Progenitor cell of endocrine pancreas (in vitro differentiated cells): Measurements from ENCODE around the gene HNRNPA2B1. TPM values are rescaled to one million over a fixed set of nuclear protein-coding genes. Genes with fewer than 3 reads are reported as not detected.

Experiments used
- DNase-seq: peaks from one replicate; pipeline ENCODE4 v3.0.0; 2021; ENCODE audit warnings: low spot score; ENCODE audit not compliant: unreplicated experiment
- H3K27ac Mint-ChIP-seq: 2 replicates; pipeline ENCODE4 v1.8.0; 2021; ENCODE audit warnings: mild to moderate bottlenecking, moderate library complexity, mixed read lengths
- H3K27me3 Mint-ChIP-seq: 2 replicates; pipeline ENCODE4 v1.8.0; 2021; ENCODE audit warnings: mixed read lengths
- H3K36me3 Mint-ChIP-seq: 2 replicates; pipeline ENCODE4 v1.8.0; 2022; ENCODE audit warnings: mixed read lengths; ENCODE audit not compliant: insufficient read depth
- H3K4me1 Mint-ChIP-seq: 2 replicates; pipeline ENCODE4 v1.8.0; 2021; ENCODE audit warnings: low read depth, mixed read lengths
- H3K4me3 Mint-ChIP-seq: 2 replicates; pipeline ENCODE4 v1.8.0; 2021; ENCODE audit warnings: low read depth, mild to moderate bottlenecking, moderate library complexity, mixed read lengths
- H3K9me3 Mint-ChIP-seq: 2 replicates; pipeline ENCODE4 v1.8.0; 2021; ENCODE audit warnings: low read depth, mixed read lengths
- total RNA-seq: library from RNA; stranded (reverse); gene quantifications from 2 replicates; pipeline ENCODE4 v1.2.1, GENCODE V29; 2021
- TF ChIP-seq, protein P1 (sequence below): fragments of 200-600 bp; sonication (generic); IDR thresholded peaks from one replicate; pipeline ENCODE4 v1.5.0; 2021; ENCODE audit warnings: antibody characterized with exemption, mild to moderate bottlenecking; ENCODE audit not compliant: unreplicated experiment

Gene HNRNPA2B1
- total RNA-seq, 1 donor from 2014 or later: 984 TPM

DNA sequence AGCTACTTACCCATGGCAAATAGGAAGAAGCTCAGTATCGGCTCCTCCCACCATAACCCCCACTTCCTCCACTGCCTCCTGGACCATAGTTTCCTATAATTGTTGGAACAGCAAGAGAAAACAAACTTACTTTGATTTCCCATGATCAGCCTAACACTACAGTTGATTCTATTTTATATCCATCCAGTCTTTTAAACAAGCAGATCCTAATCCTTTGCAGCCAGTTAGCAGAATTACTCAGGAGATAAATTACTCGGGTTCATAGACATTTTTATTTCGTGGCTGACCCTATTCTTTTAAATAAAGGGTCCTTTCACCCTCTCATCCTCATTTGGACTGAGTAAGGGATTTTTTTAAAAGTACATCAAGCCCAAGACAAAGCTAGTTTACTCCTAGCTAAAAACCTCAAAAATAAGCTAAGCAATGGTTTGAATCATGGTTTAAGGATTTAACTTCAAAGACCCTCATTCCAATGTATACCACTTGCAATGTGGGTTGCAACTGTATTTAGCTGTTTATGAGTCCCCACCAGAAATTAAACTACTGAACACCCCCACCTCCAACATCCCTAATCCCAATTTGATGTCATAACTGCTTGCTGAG lies 8.0 kb downstream of the HNRNPA2B1 start:
- Mint-ChIP-seq H3K4me1 (peaks cover 50% of the 10 kb centered on the region), H3K4me3 (no peak overlapping the region), H3K36me3 (peaks cover 73% of the 10 kb centered on the region), H3K9me3 (no peaks in the 10 kb centered on the region), H3K27me3 (no peaks in the 10 kb centered on the region), H3K27ac (peak overlapping the region; percentile 93)
- TF ChIP-seq, protein P1, sequence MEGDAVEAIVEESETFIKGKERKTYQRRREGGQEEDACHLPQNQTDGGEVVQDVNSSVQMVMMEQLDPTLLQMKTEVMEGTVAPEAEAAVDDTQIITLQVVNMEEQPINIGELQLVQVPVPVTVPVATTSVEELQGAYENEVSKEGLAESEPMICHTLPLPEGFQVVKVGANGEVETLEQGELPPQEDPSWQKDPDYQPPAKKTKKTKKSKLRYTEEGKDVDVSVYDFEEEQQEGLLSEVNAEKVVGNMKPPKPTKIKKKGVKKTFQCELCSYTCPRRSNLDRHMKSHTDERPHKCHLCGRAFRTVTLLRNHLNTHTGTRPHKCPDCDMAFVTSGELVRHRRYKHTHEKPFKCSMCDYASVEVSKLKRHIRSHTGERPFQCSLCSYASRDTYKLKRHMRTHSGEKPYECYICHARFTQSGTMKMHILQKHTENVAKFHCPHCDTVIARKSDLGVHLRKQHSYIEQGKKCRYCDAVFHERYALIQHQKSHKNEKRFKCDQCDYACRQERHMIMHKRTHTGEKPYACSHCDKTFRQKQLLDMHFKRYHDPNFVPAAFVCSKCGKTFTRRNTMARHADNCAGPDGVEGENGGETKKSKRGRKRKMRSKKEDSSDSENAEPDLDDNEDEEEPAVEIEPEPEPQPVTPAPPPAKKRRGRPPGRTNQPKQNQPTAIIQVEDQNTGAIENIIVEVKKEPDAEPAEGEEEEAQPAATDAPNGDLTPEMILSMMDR: no peak
- DNase-seq: no peak

DNA sequence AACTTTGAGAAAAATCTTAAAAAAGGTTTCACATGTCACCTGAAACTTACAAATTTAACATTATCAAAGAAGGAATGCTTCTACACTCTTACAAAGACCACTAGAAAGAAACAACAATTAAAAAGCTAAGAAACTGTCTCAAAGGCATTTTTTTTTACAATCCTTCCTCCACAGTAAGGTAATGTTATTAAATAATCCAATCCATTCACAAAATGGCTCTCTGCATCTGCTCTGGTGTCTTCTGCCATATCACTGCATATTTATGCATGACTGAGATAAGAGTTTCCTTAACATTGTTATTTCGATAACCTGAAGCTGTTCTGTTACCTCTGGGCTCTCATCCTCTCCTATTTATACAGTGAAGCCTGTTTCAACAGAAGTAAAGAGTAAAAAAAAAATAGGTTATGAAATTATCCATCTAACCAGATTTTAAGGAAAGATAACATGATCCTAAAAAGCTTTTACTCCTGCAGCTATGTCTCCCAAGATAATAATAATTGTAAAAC lies 8.5 kb downstream of the HNRNPA2B1 start:
- H3K4me3 Mint-ChIP-seq: no peak overlapping the region
- no peaks in the 10 kb centered on the region for H3K9me3 Mint-ChIP-seq
- H3K27me3 Mint-ChIP-seq: no peaks in the 10 kb centered on the region
- DNase-seq: no peak
- H3K4me1 Mint-ChIP-seq: peaks cover 45% of the 10 kb centered on the region
- TF ChIP-seq, protein P1: no peak
- H3K27ac Mint-ChIP-seq: peak overlapping the region; percentile 93
- H3K36me3 Mint-ChIP-seq: peaks cover 71% of the 10 kb centered on the region

DNA sequence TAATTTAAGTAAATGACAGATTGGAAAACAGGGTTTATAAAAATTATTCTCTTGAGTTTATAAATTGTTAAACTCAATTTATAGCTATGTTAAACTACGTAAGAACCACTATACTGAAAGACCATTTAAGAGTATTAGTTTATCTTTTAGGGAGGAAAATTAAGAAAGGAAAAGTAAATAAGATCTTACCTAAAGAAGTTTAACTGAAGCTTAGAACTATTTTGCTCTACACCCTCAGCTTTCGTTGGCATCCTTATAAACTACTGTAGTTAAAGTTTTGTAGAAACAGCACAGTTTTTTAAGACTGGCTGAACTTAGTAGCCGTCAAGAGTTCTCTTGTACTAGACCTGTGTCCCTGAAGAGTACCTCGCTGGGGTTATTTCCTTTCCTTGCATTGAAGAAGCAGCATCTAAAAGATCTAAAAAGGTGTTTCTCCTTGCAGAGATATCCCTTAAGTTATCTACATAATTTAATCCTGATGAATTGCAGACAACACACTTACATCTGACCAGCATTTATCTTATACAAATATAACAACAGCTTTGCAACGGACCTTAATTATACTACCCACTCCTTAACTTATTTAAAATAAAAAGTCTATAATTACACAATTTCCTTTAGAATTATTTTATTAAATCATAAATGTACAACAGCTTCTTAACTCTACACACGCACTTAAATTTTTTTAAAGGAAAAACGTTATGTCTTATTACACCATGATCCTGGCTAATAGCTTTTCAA lies 9.1 kb downstream of the HNRNPA2B1 start:
- Mint-ChIP-seq H3K4me1 (peaks cover 41% of the 10 kb centered on the region), H3K27me3 (no peaks in the 10 kb centered on the region), H3K4me3 (no peak overlapping the region), H3K36me3 (peaks cover 67% of the 10 kb centered on the region), H3K9me3 (no peaks in the 10 kb centered on the region), H3K27ac (peak overlapping the region; percentile 81)
- DNase-seq: no peak
- TF ChIP-seq, protein P1: no peak

DNA sequence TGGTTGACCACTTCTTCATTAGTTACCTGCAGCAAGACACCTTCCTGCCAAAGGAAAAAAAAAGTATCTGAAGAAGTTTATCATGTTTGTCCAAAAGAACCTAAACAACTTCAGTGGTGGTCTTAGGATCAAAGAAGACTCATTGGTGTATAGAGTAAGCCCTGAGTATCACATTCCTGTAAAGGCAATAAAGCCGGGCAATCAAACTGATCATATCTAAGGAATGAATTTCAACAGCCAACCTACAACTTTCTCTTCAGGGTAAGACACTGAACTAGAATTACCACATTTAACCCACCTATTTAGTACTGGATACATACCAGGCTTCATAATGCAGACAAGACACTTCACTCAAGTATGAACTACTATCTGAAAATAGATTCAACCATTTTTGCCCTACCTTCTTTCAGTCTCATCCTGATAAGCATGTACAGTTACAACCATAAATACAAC lies 10.1 kb downstream of the HNRNPA2B1 start:
- peaks cover 34% of the 10 kb centered on the region for H3K4me1 Mint-ChIP-seq
- no peak for DNase-seq
- H3K27ac Mint-ChIP-seq: peak overlapping the region; percentile 81
- H3K9me3 Mint-ChIP-seq: no peaks in the 10 kb centered on the region
- H3K36me3 Mint-ChIP-seq: peaks cover 63% of the 10 kb centered on the region
- no peak overlapping the region for H3K4me3 Mint-ChIP-seq
- TF ChIP-seq, protein P1: no peak
- H3K27me3 Mint-ChIP-seq: no peaks in the 10 kb centered on the region

DNA sequence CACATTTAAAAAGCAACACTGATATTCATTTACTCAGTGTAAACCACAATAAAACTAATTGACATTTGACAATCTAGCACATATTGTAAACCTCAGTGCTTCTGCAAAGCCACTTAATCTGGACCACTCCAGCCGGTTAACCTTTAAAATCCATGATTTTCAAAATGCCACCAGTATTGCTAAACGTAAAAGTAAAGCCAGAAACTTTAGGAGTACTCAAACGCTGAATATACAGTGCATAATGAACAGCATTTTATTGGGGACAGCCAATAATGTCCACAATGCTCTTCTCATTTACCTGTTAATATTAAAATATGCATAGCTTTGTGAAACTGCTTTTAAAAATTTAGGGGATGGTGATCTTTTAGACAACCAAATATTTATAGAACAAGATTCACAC lies 10.8 kb downstream of the HNRNPA2B1 start:
- no peak overlapping the region for H3K4me3 Mint-ChIP-seq
- no peaks in the 10 kb centered on the region for H3K27me3 Mint-ChIP-seq
- TF ChIP-seq, protein P1: no peak
- H3K9me3 Mint-ChIP-seq: no peaks in the 10 kb centered on the region
- no peak for DNase-seq
- peaks cover 30% of the 10 kb centered on the region for H3K4me1 Mint-ChIP-seq
- peak overlapping the region; percentile 80 for H3K27ac Mint-ChIP-seq
- peaks cover 64% of the 10 kb centered on the region for H3K36me3 Mint-ChIP-seq
